ENCODE data around the gene IL26.

Gene IL26

DNA sequence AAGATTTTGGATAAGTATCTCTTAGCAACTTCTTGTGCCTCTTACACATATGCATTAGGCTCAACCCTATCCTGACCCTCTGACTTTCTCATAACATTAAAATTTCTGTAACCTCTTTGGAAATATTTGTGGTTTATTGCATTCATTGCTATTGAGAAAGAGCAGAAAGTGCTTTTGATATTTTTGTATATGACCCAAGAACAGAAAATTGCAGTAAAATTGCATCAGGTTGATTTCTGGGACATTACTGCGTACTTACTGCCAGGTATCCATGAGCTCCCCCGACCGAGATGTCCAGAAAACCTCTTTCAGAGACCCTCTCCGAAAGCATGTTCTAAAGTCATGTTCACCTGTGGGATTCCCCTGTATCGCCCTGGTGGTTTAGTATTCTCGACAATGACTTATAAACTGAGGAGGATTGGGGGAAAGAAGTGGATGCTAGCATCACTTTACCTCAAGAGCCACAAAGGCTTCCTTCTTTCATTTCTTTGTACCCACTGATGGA lies 42.3 kb upstream of the IL26 start:
- no peak for DNase-seq (ENCODE audit: low read depth)
- TF ChIP-seq, protein P1, sequence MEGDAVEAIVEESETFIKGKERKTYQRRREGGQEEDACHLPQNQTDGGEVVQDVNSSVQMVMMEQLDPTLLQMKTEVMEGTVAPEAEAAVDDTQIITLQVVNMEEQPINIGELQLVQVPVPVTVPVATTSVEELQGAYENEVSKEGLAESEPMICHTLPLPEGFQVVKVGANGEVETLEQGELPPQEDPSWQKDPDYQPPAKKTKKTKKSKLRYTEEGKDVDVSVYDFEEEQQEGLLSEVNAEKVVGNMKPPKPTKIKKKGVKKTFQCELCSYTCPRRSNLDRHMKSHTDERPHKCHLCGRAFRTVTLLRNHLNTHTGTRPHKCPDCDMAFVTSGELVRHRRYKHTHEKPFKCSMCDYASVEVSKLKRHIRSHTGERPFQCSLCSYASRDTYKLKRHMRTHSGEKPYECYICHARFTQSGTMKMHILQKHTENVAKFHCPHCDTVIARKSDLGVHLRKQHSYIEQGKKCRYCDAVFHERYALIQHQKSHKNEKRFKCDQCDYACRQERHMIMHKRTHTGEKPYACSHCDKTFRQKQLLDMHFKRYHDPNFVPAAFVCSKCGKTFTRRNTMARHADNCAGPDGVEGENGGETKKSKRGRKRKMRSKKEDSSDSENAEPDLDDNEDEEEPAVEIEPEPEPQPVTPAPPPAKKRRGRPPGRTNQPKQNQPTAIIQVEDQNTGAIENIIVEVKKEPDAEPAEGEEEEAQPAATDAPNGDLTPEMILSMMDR (IDR thresholded peaks at IDR 0.05; ENCODE audit: insufficient read depth, low read depth, low read length, missing control alignments) = no peak
- H3K4me3 ChIP-seq (ENCODE audit: low read depth, low read length) = no peak overlapping the region

DNA sequence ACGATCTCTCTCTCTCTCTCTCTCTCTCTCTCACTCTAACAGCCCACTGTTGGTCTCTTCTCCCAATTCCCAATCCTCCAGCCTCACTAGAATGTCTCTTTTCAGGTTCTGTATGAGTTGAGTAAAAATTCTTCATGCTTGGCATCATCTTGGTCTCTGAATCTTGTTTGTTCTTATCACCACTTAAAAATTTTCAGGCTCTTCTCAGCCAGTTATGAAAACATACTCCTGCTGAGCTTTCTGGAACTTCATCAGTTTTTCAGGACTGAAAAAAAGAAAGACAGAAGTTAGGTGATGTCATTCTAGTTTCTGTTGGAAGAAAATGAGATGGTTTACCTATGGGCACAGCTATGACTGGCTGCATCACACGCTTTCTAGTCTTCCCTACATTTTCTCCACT lies 39.2 kb upstream of the IL26 start:
- no peak for DNase-seq (ENCODE audit: low read depth)
- H3K4me3 ChIP-seq (ENCODE audit: low read depth, low read length) = no peak overlapping the region
- TF ChIP-seq, protein P1 (IDR thresholded peaks at IDR 0.05; ENCODE audit: insufficient read depth, low read depth, low read length, missing control alignments) = no peak

GRCh38 chr12:68264158-68264855 lies 38.7 kb upstream of the IL26 start:
- TF ChIP-seq, protein P1 (IDR thresholded peaks at IDR 0.05; ENCODE audit: insufficient read depth, low read depth, low read length, missing control alignments) = no peak
- DNase-seq (ENCODE audit: low read depth) = no peak
- H3K4me3 ChIP-seq (ENCODE audit: low read depth, low read length) = no peak overlapping the region

DNA sequence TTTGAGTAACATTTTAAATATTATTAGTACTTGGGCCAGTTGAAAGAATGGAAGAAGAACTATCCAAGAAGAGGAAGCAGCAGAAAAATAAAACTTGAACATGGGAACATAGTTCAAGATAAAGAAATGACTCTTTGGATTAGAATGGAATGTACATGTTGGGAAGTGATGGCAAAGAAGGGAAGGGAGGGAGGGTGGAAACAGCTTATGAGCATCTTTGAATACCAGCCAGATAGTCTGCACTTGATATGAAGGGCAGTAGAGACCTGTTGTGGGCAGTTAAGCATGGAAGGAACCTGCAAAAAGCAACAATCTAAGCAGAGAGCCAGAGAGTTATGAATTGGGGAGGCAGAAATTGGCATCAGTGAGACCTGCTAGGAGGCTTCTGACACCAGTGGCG lies 37.8 kb upstream of the IL26 start:
- TF ChIP-seq, protein P1 (IDR thresholded peaks at IDR 0.05; ENCODE audit: insufficient read depth, low read depth, low read length, missing control alignments) = no peak
- H3K4me3 ChIP-seq (ENCODE audit: low read depth, low read length) = no peak overlapping the region
- DNase-seq (ENCODE audit: low read depth) = no peak

GRCh38 chr12:68261896-68262295 lies 36.3 kb upstream of the IL26 start:
- TF ChIP-seq, protein P1 (IDR thresholded peaks at IDR 0.05; ENCODE audit: insufficient read depth, low read depth, low read length, missing control alignments) = no peak
- no peak overlapping the region for H3K4me3 ChIP-seq (ENCODE audit: low read depth, low read length)
- DNase-seq (ENCODE audit: low read depth) = no peak

- TF ChIP-seq, protein P1 (IDR thresholded peaks at IDR 0.05; ENCODE audit: insufficient read depth, low read depth, low read length, missing control alignments) = no peak
- no peak for DNase-seq (ENCODE audit: low read depth)
- H3K4me3 ChIP-seq (ENCODE audit: low read depth, low read length) = no peak overlapping the region
These were observed 34.5 kb upstream of the IL26 start for GRCh38 chr12:68260153-68260552.
